Measurements from ENCODE around the gene MAGOH. TPM values are rescaled to one million over a fixed set of nuclear protein-coding genes. Genes with fewer than 3 reads are reported as not detected.

Gene MAGOH
- total RNA-seq, 1 experiment from 2014 or later, result 48.9 TPM

DNA sequence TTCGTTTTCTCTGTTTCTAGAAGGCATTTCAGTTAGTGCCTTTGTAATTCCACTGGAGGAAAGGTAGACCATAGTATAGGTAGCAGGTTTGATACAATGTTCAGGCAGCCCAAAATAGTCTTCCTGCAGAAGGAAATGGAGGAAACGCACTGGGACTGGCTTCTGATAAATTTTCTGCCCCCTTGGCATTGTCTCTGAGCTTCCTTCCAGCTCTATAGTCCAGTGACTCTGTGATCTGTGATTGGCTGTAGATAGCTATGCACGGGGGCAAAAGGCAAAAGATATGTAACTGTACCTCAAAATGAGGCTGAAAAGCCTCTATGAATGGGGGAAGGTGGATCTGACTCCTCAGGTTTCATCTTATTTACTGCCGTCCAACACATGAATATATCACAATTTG lies 5.8 kb upstream of the MAGOH start:
- Histone ChIP-seq H2AFZ (ENCODE audit: low read length) (no peak overlapping the region), H3K4me2 (ENCODE audit: low read length) (no peak overlapping the region), H4K20me1 (ENCODE audit: low read length) (no peaks in the 10 kb centered on the region), H3K79me2 (ENCODE audit: low read length) (no peaks in the 10 kb centered on the region), H3K9me2 (replicated peaks; ENCODE audit: low read length) (no peaks in the 10 kb centered on the region), H3K4me3 (ENCODE audit: low read length) (no peak overlapping the region), H3K4me1 (ENCODE audit: insufficient read depth, low read length) (peaks cover 11% of the 10 kb centered on the region), H3K36me3 (ENCODE audit: low read depth, low read length) (peaks cover 25% of the 10 kb centered on the region), H3K27me3 (ENCODE audit: low read length) (no peaks in the 10 kb centered on the region), H3K9ac (ENCODE audit: low read length) (no peak overlapping the region), H3F3A (ENCODE audit: low read length, unreplicated experiment) (peaks cover 5% of the 10 kb centered on the region), H3K9me3 (ENCODE audit: low read length) (no peaks in the 10 kb centered on the region), H3K27ac (ENCODE audit: low read length) (no peak overlapping the region)
- intact Hi-C loops (cut with micrococcal nuclease), result no loop called here
- BruUV-seq (replicated peaks), result no TSS peak
- ATAC-seq, result no peak
- no peak for DNase-seq
- POLR2A ChIA-PET (ENCODE audit: unreplicated experiment), result no interaction called here
- CTCF ChIA-PET, result no interaction called here
- no peak for TF ChIP-seq EZH2phosphoT487 (IDR thresholded peaks at IDR 0.05; ENCODE audit: borderline replicate concordance, low read length)
- no peak for TF ChIP-seq EZH2 (IDR thresholded peaks at IDR 0.05; ENCODE audit: low read length, unreplicated experiment)
- TF ChIP-seq, protein P1, sequence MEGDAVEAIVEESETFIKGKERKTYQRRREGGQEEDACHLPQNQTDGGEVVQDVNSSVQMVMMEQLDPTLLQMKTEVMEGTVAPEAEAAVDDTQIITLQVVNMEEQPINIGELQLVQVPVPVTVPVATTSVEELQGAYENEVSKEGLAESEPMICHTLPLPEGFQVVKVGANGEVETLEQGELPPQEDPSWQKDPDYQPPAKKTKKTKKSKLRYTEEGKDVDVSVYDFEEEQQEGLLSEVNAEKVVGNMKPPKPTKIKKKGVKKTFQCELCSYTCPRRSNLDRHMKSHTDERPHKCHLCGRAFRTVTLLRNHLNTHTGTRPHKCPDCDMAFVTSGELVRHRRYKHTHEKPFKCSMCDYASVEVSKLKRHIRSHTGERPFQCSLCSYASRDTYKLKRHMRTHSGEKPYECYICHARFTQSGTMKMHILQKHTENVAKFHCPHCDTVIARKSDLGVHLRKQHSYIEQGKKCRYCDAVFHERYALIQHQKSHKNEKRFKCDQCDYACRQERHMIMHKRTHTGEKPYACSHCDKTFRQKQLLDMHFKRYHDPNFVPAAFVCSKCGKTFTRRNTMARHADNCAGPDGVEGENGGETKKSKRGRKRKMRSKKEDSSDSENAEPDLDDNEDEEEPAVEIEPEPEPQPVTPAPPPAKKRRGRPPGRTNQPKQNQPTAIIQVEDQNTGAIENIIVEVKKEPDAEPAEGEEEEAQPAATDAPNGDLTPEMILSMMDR (conservative IDR thresholded peaks at IDR 0.05; ENCODE audit: low read depth, low read length), result no peak

- peaks cover 17% of the 10 kb centered on the region for H3K36me3 ChIP-seq (ENCODE audit: low read depth, low read length)
- H3K9ac ChIP-seq (ENCODE audit: low read length), result no peak overlapping the region
- no peak overlapping the region for H3K4me3 ChIP-seq (ENCODE audit: low read length)
- intact Hi-C loops (cut with micrococcal nuclease), result no loop called here
- H3K9me3 ChIP-seq (ENCODE audit: low read length), result no peaks in the 10 kb centered on the region
- H3K27me3 ChIP-seq (ENCODE audit: low read length), result no peaks in the 10 kb centered on the region
- no peak overlapping the region for H2AFZ ChIP-seq (ENCODE audit: low read length)
- POLR2A ChIA-PET (ENCODE audit: unreplicated experiment), result no interaction called here
- no peaks in the 10 kb centered on the region for H3K9me2 ChIP-seq (replicated peaks; ENCODE audit: low read length)
- H3K4me1 ChIP-seq (ENCODE audit: insufficient read depth, low read length), result peaks cover 18% of the 10 kb centered on the region
- peaks cover 7% of the 10 kb centered on the region for H3F3A ChIP-seq (ENCODE audit: low read length, unreplicated experiment)
- H3K79me2 ChIP-seq (ENCODE audit: low read length), result peaks cover 9% of the 10 kb centered on the region
- no peak overlapping the region for H3K27ac ChIP-seq (ENCODE audit: low read length)
- DNase-seq (no peak), ATAC-seq (no peak)
- TF ChIP-seq EZH2phosphoT487 (IDR thresholded peaks at IDR 0.05; ENCODE audit: borderline replicate concordance, low read length) (no peak), EZH2 (IDR thresholded peaks at IDR 0.05; ENCODE audit: low read length, unreplicated experiment) (no peak)
- TF ChIP-seq, protein P1 (conservative IDR thresholded peaks at IDR 0.05; ENCODE audit: low read depth, low read length), result no peak
- H3K4me2 ChIP-seq (ENCODE audit: low read length), result no peak overlapping the region
- H4K20me1 ChIP-seq (ENCODE audit: low read length), result no peaks in the 10 kb centered on the region
- CTCF ChIA-PET, result no interaction called here
- BruUV-seq (replicated peaks), result no TSS peak
These were observed 4.1 kb upstream of the MAGOH start for GRCh38 chr1:53242381-53242780.

- ATAC-seq (no peak), DNase-seq (no peak)
- Histone ChIP-seq H3K9me3 (ENCODE audit: low read length) (no peaks in the 10 kb centered on the region), H3K27me3 (ENCODE audit: low read length) (no peaks in the 10 kb centered on the region), H3K27ac (ENCODE audit: low read length) (no peak overlapping the region), H3K4me3 (ENCODE audit: low read length) (no peak overlapping the region), H3F3A (ENCODE audit: low read length, unreplicated experiment) (peaks cover 7% of the 10 kb centered on the region), H3K4me2 (ENCODE audit: low read length) (no peak overlapping the region), H3K36me3 (ENCODE audit: low read depth, low read length) (peaks cover 13% of the 10 kb centered on the region), H4K20me1 (ENCODE audit: low read length) (no peaks in the 10 kb centered on the region), H2AFZ (ENCODE audit: low read length) (no peak overlapping the region), H3K9me2 (replicated peaks; ENCODE audit: low read length) (no peaks in the 10 kb centered on the region), H3K9ac (ENCODE audit: low read length) (no peak overlapping the region), H3K4me1 (ENCODE audit: insufficient read depth, low read length) (peaks cover 18% of the 10 kb centered on the region), H3K79me2 (ENCODE audit: low read length) (peaks cover 15% of the 10 kb centered on the region)
- no TSS peak for BruUV-seq (replicated peaks)
- ChIA-PET CTCF (no interaction called here), POLR2A (ENCODE audit: unreplicated experiment) (no interaction called here)
- TF ChIP-seq, protein P1 (conservative IDR thresholded peaks at IDR 0.05; ENCODE audit: low read depth, low read length), result no peak
- TF ChIP-seq EZH2 (IDR thresholded peaks at IDR 0.05; ENCODE audit: low read length, unreplicated experiment), result no peak
- no peak for TF ChIP-seq EZH2phosphoT487 (IDR thresholded peaks at IDR 0.05; ENCODE audit: borderline replicate concordance, low read length)
- intact Hi-C loops (cut with micrococcal nuclease), result no loop called here
These were observed 3.5 kb upstream of the MAGOH start for GRCh38 chr1:53241828-53242227.

Measured in PC-3 (cell line).